Gastroesophageal sphincter (tissue), 3 donors: ENCODE results near the gene FRMPD2.

Experiments
- EP300 ChIP-seq: sonication (generic); formaldehyde crosslinking; IDR thresholded peaks from one replicate; pipeline ENCODE4 v1.6.1; 2017; ENCODE audit warnings: antibody characterized with exemption, mild to moderate bottlenecking
- POLR2A ChIP-seq, 2 donors: fragments of 450-650 bp; IDR thresholded peaks; one replicate each; pipeline ENCODE4 v1.6.1; 2017; ENCODE audit warnings: antibody characterized with exemption in 2 of 2, mild to moderate bottlenecking in 2 of 2, moderate library complexity in 1 of 2
- TF ChIP-seq, protein P1 (sequence below), 4 experiments: fragments of 200-600 bp in 2 of 4; fragments of 450-650 bp in 2 of 4; sonication (generic) in 1 of 4; IDR thresholded peaks; one replicate each; pipeline ENCODE4 v1.5.1; 2017 to 2019; ENCODE audit warnings: antibody characterized with exemption in 4 of 4, mild to moderate bottlenecking in 2 of 4, moderate library complexity in 2 of 4

DNA sequence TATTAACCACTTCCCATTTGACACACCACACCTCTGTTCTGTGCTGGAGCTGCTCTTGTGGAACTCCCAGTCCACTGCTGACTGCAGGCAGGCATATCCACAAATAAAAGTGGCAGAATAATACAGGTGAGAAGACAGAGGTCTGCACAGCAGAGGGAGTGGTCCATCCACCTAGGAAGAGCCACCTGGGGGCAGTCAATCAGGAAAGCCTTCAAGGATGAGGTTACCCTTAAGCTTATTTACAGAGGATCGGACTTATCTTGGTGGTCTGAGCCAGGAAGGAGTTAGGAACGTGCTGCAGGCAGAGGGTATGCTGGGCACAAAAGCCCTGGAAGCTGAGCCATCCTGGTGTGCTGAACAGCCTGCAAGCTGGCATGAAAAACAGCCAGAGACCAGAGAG lies 78.7 kb downstream of the FRMPD2 start:
- TF ChIP-seq POLR2A (IDR thresholded peaks at IDR 0.05) (no peak), EP300 (no peak)
- TF ChIP-seq, protein P1, sequence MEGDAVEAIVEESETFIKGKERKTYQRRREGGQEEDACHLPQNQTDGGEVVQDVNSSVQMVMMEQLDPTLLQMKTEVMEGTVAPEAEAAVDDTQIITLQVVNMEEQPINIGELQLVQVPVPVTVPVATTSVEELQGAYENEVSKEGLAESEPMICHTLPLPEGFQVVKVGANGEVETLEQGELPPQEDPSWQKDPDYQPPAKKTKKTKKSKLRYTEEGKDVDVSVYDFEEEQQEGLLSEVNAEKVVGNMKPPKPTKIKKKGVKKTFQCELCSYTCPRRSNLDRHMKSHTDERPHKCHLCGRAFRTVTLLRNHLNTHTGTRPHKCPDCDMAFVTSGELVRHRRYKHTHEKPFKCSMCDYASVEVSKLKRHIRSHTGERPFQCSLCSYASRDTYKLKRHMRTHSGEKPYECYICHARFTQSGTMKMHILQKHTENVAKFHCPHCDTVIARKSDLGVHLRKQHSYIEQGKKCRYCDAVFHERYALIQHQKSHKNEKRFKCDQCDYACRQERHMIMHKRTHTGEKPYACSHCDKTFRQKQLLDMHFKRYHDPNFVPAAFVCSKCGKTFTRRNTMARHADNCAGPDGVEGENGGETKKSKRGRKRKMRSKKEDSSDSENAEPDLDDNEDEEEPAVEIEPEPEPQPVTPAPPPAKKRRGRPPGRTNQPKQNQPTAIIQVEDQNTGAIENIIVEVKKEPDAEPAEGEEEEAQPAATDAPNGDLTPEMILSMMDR (IDR thresholded peaks at IDR 0.05), result no peak
